ENCODE data around the gene CENPL. TPM values are rescaled to one million over a fixed set of nuclear protein-coding genes. Genes with fewer than 3 reads are reported as not detected.
"Not testable (repeated sequence)": the region's sequence is repeated elsewhere in the genome, so short reads cannot be mapped to it uniquely, and the experiment has no call there.

The CENPL gene
- total RNA-seq, 5 donors from 2014 or later (not counting 1 experiment from before 2014, with no cell fraction given) = 8.1 to 12.7 (median 10.3) TPM

DNA sequence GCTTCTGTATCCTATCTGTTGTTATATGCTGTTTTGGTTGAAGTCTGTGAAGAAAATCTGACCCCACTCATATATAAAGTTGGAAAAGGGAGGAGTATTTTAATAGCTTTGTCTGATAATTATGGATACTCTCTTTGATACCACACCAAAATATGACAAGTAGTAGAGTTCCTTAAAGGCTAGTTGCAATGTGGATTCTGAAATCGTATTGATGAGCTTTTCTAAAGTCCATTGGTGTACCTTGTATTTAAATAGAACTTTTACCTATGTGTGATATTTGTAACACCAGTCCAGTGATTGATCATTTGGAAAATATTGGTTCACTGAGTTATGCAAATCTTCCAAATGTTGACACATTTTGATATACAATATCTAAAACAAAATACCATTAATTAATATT, 35.4 kb upstream of the CENPL start:
- POLR2A ChIA-PET = interaction anchor here (0.6 to 1.0 kb wide), 4 partner anchors 16 to 442 kb away, joined by 3 to 4 read pairs (median 4); no protein-coding TSS in a partner anchor
- Histone ChIP-seq H3K36me3 (ENCODE audit: control insufficient read depth in 2 of 2, extremely low read depth in 1 of 2, insufficient read depth in 1 of 2, low read length in 1 of 2) (peaks cover 13 to 56% of the 10 kb centered on the region in 2 donors), H3K4me1 (ENCODE audit: control insufficient read depth in 1 of 2, extremely low read depth in 1 of 2, insufficient read depth in 2 of 2, low read length in 2 of 2) (peaks cover 2 to 7% of the 10 kb centered on the region in 2 experiments), H3K27ac (ENCODE audit: low read length) (no peak overlapping the region), H3K4me3 (ENCODE audit: control insufficient read depth in 1 of 2, extremely low read depth in 1 of 2, low read length in 1 of 2) (no peak overlapping the region), H3K9me3 (no peaks in the 10 kb centered on the region), H3K27me3 (replicated peaks in 1 of 2; ENCODE audit: control insufficient read depth in 2 of 2, extremely low read depth in 1 of 2, insufficient read depth in 2 of 2, low read length in 1 of 2) (no peaks in the 10 kb centered on the region)
- no peaks in the 10 kb centered on the region for H3K9me3 Mint-ChIP-seq
- DNase-seq (no peak), ATAC-seq (replicated peaks in 1 of 4) (no peak)
- H3K27me3 Mint-ChIP-seq = no peaks in the 10 kb centered on the region
- H3K4me3 Mint-ChIP-seq = no peak overlapping the region
- peaks cover 43% of the 10 kb centered on the region for H3K36me3 Mint-ChIP-seq
- H3K27ac Mint-ChIP-seq = peak overlapping the region in 1 of 2 donors; percentile 28
- WGBS (ENCODE audit: insufficient coverage) = no CpG with 5 or more reads among the region's 1 CpG
- CTCF ChIA-PET = interaction anchor here (0.6 kb wide), 2 partner anchors 167 to 822 kb away, joined by 3 read pairs; no protein-coding TSS in a partner anchor
- peaks cover 20 to 23% (median 20%) of the 10 kb centered on the region in 3 donors for H3K4me1 Mint-ChIP-seq

DNA sequence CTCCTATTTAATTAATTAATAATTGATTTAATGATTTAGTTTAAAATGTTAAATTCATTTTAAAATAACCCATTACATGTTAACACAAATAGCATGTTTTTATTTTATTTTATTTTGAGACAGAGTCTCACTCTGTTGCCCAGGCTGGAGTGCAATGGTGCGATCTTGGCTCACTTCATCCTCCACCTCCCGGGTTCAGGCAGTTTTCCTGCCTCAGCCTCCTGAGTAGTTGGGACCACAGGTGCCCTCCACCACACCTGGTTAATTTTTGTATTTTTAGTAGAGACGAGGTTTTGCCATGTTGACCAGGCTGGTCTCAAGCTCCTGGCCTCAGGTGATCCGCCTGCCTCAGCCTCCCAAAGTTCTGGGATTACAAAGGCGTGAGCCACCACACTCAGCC, 34.9 kb upstream of the CENPL start:
- ATAC-seq (replicated peaks in 1 of 4); H3K4me3 ChIP-seq (ENCODE audit: control insufficient read depth in 1 of 2, extremely low read depth in 1 of 2, low read length in 1 of 2); H3K27me3 Mint-ChIP-seq; H3K9me3 Mint-ChIP-seq; H3K4me3 Mint-ChIP-seq; POLR2A ChIA-PET; CTCF ChIA-PET; H3K27me3 ChIP-seq (replicated peaks in 1 of 2; ENCODE audit: control insufficient read depth in 2 of 2, extremely low read depth in 1 of 2, insufficient read depth in 2 of 2, low read length in 1 of 2); H3K27ac Mint-ChIP-seq; H3K27ac ChIP-seq (ENCODE audit: low read length); H3K9me3 ChIP-seq; DNase-seq; H3K4me1 ChIP-seq (ENCODE audit: control insufficient read depth in 1 of 2, extremely low read depth in 1 of 2, insufficient read depth in 2 of 2, low read length in 2 of 2): not testable (repeated sequence)
- 86% methylated on average over 1 of the region's 5 CpGs for WGBS (ENCODE audit: insufficient coverage)
- Mint-ChIP-seq H3K4me1 (peaks cover 14 to 18% (median 14%) of the 10 kb centered on the region in 3 donors), H3K36me3 (peaks cover 43% of the 10 kb centered on the region)
- peaks cover 8 to 56% of the 10 kb centered on the region in 2 donors for H3K36me3 ChIP-seq (ENCODE audit: control insufficient read depth in 2 of 2, extremely low read depth in 1 of 2, insufficient read depth in 1 of 2, low read length in 1 of 2)

DNA sequence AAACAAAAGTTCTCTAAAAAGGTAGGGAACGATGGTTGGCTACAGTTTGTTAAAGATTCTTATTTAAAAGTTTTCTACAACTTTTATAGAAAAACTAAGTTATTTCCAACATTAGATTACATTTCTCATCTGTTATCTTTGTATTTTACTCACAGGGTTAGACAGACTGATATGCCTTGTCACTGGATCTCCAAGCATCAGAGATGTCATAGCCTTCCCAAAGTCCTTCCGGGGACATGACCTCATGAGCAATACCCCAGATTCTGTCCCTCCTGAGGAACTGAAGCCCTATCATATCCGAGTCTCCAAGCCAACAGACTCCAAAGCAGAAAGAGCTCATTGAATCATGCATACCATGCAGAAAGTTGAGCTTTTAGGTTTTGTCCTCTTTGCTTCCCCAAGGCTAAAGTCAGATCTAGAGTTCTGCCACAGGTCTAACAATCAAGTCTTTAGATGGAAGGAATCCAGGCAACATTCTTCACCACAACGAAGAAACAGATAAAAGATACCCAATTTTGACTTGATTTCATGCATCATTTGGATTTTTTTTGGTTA, 32.8 kb upstream of the CENPL start:
- Mint-ChIP-seq H3K9me3 (no peaks in the 10 kb centered on the region), H3K4me1 (peaks cover 0 to 4% (median 2%) of the 10 kb centered on the region in 3 donors), H3K27me3 (no peaks in the 10 kb centered on the region), H3K27ac (peak overlapping the region; percentile 27 to 80), H3K36me3 (peaks cover 45% of the 10 kb centered on the region), H3K4me3 (no peak overlapping the region)
- DNase-seq = no peak
- Histone ChIP-seq H3K27me3 (replicated peaks in 1 of 2; ENCODE audit: control insufficient read depth in 2 of 2, extremely low read depth in 1 of 2, insufficient read depth in 2 of 2, low read length in 1 of 2) (no peaks in the 10 kb centered on the region), H3K9me3 (no peaks in the 10 kb centered on the region), H3K4me1 (ENCODE audit: control insufficient read depth in 1 of 2, extremely low read depth in 1 of 2, insufficient read depth in 2 of 2, low read length in 2 of 2) (no peaks in the 10 kb centered on the region), H3K36me3 (ENCODE audit: control insufficient read depth in 2 of 2, extremely low read depth in 1 of 2, insufficient read depth in 1 of 2, low read length in 1 of 2) (peaks cover 3 to 49% of the 10 kb centered on the region in 2 donors), H3K27ac (ENCODE audit: low read length) (no peak overlapping the region), H3K4me3 (ENCODE audit: control insufficient read depth in 1 of 2, extremely low read depth in 1 of 2, low read length in 1 of 2) (no peak overlapping the region)
- ChIA-PET POLR2A (interaction anchor here in 1 of 2 donors (1.0 kb wide), 1 partner anchor 8 kb away, joined by 3 read pairs; no protein-coding TSS in a partner anchor), CTCF (interaction anchor here in 1 of 2 donors (0.7 kb wide), 1 partner anchor 13 kb away, joined by 3 read pairs; no protein-coding TSS in a partner anchor)
- ATAC-seq (replicated peaks in 1 of 4) = no peak
- WGBS (ENCODE audit: insufficient coverage) = 100% methylated on average over 1 of the region's 4 CpGs

DNA sequence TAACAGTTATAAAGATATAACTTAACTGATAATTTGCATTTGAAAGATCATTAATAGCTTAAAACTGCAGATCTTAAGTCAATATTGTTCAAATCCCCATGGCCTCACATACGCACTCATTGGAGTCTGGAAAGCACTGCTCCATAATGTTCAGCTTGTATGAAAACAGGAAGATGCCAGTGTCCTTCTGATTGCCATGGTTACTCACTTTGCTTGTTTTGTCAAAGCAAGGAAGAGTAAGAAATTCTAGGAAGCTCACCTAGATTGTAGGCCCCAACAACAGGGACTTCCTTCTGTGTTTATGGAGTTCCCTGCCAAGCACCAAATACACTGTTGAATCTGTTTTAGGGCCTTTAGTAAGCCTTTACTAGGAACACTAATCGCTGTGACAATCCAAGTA, 32.2 kb upstream of the CENPL start:
- Mint-ChIP-seq H3K4me3 (no peak overlapping the region), H3K36me3 (peaks cover 46% of the 10 kb centered on the region), H3K9me3 (no peaks in the 10 kb centered on the region), H3K27ac (no peak overlapping the region), H3K4me1 (peaks cover 0 to 4% (median under 1%) of the 10 kb centered on the region in 3 donors), H3K27me3 (no peaks in the 10 kb centered on the region)
- POLR2A ChIA-PET = no interaction called here
- H3K4me3 ChIP-seq (ENCODE audit: control insufficient read depth in 1 of 2, extremely low read depth in 1 of 2, low read length in 1 of 2) = no peak overlapping the region
- CTCF ChIA-PET = interaction anchor here in 1 of 2 donors (0.7 kb wide), 1 partner anchor 12 kb away, joined by 3 read pairs; no protein-coding TSS in a partner anchor
- DNase-seq = no peak
- no peaks in the 10 kb centered on the region for H3K9me3 ChIP-seq
- peaks cover 3 to 51% of the 10 kb centered on the region in 2 donors for H3K36me3 ChIP-seq (ENCODE audit: control insufficient read depth in 2 of 2, extremely low read depth in 1 of 2, insufficient read depth in 1 of 2, low read length in 1 of 2)
- H3K27ac ChIP-seq (ENCODE audit: low read length) = no peak overlapping the region
- no peak for ATAC-seq (replicated peaks in 1 of 4)
- H3K4me1 ChIP-seq (ENCODE audit: control insufficient read depth in 1 of 2, extremely low read depth in 1 of 2, insufficient read depth in 2 of 2, low read length in 2 of 2) = no peaks in the 10 kb centered on the region
- no CpG with 5 or more reads among the region's 2 CpGs for WGBS (ENCODE audit: insufficient coverage)
- no peaks in the 10 kb centered on the region for H3K27me3 ChIP-seq (replicated peaks in 1 of 2; ENCODE audit: control insufficient read depth in 2 of 2, extremely low read depth in 1 of 2, insufficient read depth in 2 of 2, low read length in 1 of 2)

DNA sequence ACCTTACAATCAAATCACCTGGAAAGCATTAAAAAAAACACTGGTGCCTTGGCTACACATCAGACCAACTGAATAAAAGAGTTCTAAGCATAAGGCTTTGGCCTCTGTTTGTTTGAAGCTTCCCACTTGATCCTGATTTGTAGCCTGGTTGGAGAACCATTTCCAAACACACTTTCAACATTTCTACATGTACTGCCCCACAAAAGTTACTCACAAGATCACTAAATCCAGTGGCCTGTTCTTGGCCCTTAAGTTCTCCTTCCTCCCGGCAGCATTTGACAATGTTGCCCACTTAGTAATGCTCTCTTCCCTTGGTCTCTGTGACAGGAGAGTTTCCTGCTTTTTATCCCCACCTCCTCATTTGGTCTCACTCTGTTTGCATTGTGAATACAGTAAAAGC, 31.3 kb upstream of the CENPL start:
- ChIA-PET CTCF (no interaction called here), POLR2A (interaction anchor here in 1 of 2 donors (0.5 kb wide), 1 partner anchor 1156 kb away, joined by 3 read pairs; no protein-coding TSS in a partner anchor)
- no peak overlapping the region for H3K4me3 Mint-ChIP-seq
- no peaks in the 10 kb centered on the region for H3K9me3 Mint-ChIP-seq
- Histone ChIP-seq H3K4me1 (ENCODE audit: control insufficient read depth in 1 of 2, extremely low read depth in 1 of 2, insufficient read depth in 2 of 2, low read length in 2 of 2) (no peaks in the 10 kb centered on the region), H3K36me3 (ENCODE audit: control insufficient read depth in 2 of 2, extremely low read depth in 1 of 2, insufficient read depth in 1 of 2, low read length in 1 of 2) (peaks cover 7 to 54% of the 10 kb centered on the region in 2 donors), H3K27ac (ENCODE audit: low read length) (no peak overlapping the region), H3K4me3 (ENCODE audit: control insufficient read depth in 1 of 2, extremely low read depth in 1 of 2, low read length in 1 of 2) (no peak overlapping the region), H3K27me3 (replicated peaks in 1 of 2; ENCODE audit: control insufficient read depth in 2 of 2, extremely low read depth in 1 of 2, insufficient read depth in 2 of 2, low read length in 1 of 2) (no peaks in the 10 kb centered on the region), H3K9me3 (no peaks in the 10 kb centered on the region)
- peak overlapping the region in 1 of 2 donors; percentile 13 for H3K27ac Mint-ChIP-seq
- DNase-seq = no peak
- peaks cover 0 to 4% (median 0%) of the 10 kb centered on the region in 3 donors for H3K4me1 Mint-ChIP-seq
- ATAC-seq (replicated peaks in 1 of 4) = no peak
- H3K27me3 Mint-ChIP-seq = no peaks in the 10 kb centered on the region
- WGBS (ENCODE audit: insufficient coverage) = 100% methylated on average over 1 of the region's 1 CpG
- peaks cover 47% of the 10 kb centered on the region for H3K36me3 Mint-ChIP-seq

DNA sequence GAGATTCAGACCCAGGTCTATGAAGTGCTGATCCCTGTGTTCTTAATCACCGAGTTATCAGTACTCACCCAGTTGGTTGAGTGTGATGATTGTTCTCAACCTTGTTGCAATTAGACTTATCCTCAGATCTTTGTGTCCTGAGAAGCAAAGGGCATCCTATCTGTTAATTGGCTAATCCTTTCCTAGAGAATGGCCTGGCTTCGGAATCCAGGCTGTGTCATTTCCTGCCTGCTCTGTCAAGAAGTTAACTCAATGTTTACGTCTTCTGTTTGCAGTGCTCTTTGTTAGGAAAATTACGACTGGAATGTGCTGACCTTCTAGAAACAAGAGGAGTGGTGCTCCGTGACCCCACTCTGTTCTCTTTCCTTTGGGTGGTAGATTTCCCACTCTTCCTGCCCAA, 28.4 kb upstream of the CENPL start:
- no peaks in the 10 kb centered on the region for H3K4me1 ChIP-seq (ENCODE audit: control insufficient read depth in 1 of 2, extremely low read depth in 1 of 2, insufficient read depth in 2 of 2, low read length in 2 of 2)
- no peaks in the 10 kb centered on the region for H3K27me3 ChIP-seq (replicated peaks in 1 of 2; ENCODE audit: control insufficient read depth in 2 of 2, extremely low read depth in 1 of 2, insufficient read depth in 2 of 2, low read length in 1 of 2)
- H3K9me3 Mint-ChIP-seq = no peaks in the 10 kb centered on the region
- POLR2A ChIA-PET = no interaction called here
- H3K4me1 Mint-ChIP-seq = peaks cover 0 to 4% (median 0%) of the 10 kb centered on the region in 3 donors
- CTCF ChIA-PET = no interaction called here
- no peak for DNase-seq
- WGBS (ENCODE audit: insufficient coverage) = 100% methylated on average over 3 of the region's 5 CpGs
- no peak for ATAC-seq (replicated peaks in 1 of 4)
- no peak overlapping the region for H3K27ac ChIP-seq (ENCODE audit: low read length)
- no peak overlapping the region for H3K4me3 Mint-ChIP-seq
- no peaks in the 10 kb centered on the region for H3K9me3 ChIP-seq
- H3K4me3 ChIP-seq (ENCODE audit: control insufficient read depth in 1 of 2, extremely low read depth in 1 of 2, low read length in 1 of 2) = no peak overlapping the region
- H3K27me3 Mint-ChIP-seq = no peaks in the 10 kb centered on the region
- H3K36me3 Mint-ChIP-seq = peaks cover 47% of the 10 kb centered on the region
- no peak overlapping the region for H3K27ac Mint-ChIP-seq
- peaks cover 7 to 51% of the 10 kb centered on the region in 2 donors for H3K36me3 ChIP-seq (ENCODE audit: control insufficient read depth in 2 of 2, extremely low read depth in 1 of 2, insufficient read depth in 1 of 2, low read length in 1 of 2)

Data from T-cell (primary cell).